ENCODE data around the gene ARL5B. TPM values are rescaled to one million over a fixed set of nuclear protein-coding genes. Genes with fewer than 3 reads are reported as not detected.

ARL5B gene
- total and polyA plus RNA-seq, 5 donors from 2014 or later: 1.1 to 37.4 (median 1.2) TPM

GRCh38 chr10:18680754-18681153 lies 21.5 kb downstream of the ARL5B start:
- no peaks in the 10 kb centered on the region for H3K4me1 ChIP-seq (ENCODE audit: control insufficient read depth, insufficient read depth, low read length, poor library complexity, severe bottlenecking)
- DNase-seq: no peak
- H3K36me3 ChIP-seq (ENCODE audit: control insufficient read depth, insufficient read depth, low read length): peaks cover 3% of the 10 kb centered on the region
- H3K4me3 ChIP-seq (ENCODE audit: low read depth, low read length): no peak overlapping the region
- peaks cover 5 to 8% (median 7%) of the 10 kb centered on the region in 4 donors for H3K4me1 Mint-ChIP-seq
- H3K9me3 Mint-ChIP-seq: peaks cover 0 to 2% (median 0%) of the 10 kb centered on the region in 7 donors
- no peaks in the 10 kb centered on the region for H3K27me3 ChIP-seq (ENCODE audit: control insufficient read depth, insufficient read depth, low read length)
- no peak for ATAC-seq (ENCODE audit: low read depth in 2 of 2)
- no peak overlapping the region for H3K4me3 Mint-ChIP-seq
- H3K27ac Mint-ChIP-seq: peak overlapping the region in 1 of 3 donors; percentile 13
- no peaks in the 10 kb centered on the region for H3K27me3 Mint-ChIP-seq
- no peaks in the 10 kb centered on the region for H3K9me3 ChIP-seq (ENCODE audit: control insufficient read depth in 2 of 2, low read length in 2 of 2)
- H3K36me3 Mint-ChIP-seq: peaks cover 11% of the 10 kb centered on the region
- no peak overlapping the region for H3K27ac ChIP-seq (ENCODE audit: insufficient read depth, low read length, poor library complexity, severe bottlenecking)

GRCh38 chr10:18681366-18681765 lies 22.1 kb downstream of the ARL5B start:
- Histone ChIP-seq H3K36me3 (ENCODE audit: control insufficient read depth, insufficient read depth, low read length) (no peaks in the 10 kb centered on the region), H3K27ac (ENCODE audit: insufficient read depth, low read length, poor library complexity, severe bottlenecking) (no peak overlapping the region), H3K9me3 (ENCODE audit: control insufficient read depth in 2 of 2, low read length in 2 of 2) (no peaks in the 10 kb centered on the region), H3K4me3 (ENCODE audit: low read depth, low read length) (no peak overlapping the region), H3K4me1 (ENCODE audit: control insufficient read depth, insufficient read depth, low read length, poor library complexity, severe bottlenecking) (no peaks in the 10 kb centered on the region), H3K27me3 (ENCODE audit: control insufficient read depth, insufficient read depth, low read length) (no peaks in the 10 kb centered on the region)
- H3K9me3 Mint-ChIP-seq: peaks cover 0 to 2% (median 0%) of the 10 kb centered on the region in 7 donors
- peaks cover 5 to 8% (median 7%) of the 10 kb centered on the region in 4 donors for H3K4me1 Mint-ChIP-seq
- DNase-seq (no peak), ATAC-seq (ENCODE audit: low read depth in 2 of 2) (no peak)
- no peak overlapping the region for H3K4me3 Mint-ChIP-seq
- H3K27me3 Mint-ChIP-seq: no peaks in the 10 kb centered on the region
- peaks cover 8% of the 10 kb centered on the region for H3K36me3 Mint-ChIP-seq
- H3K27ac Mint-ChIP-seq: peak overlapping the region in 2 of 3 donors; percentile 13 to 36

- peaks cover 0 to 2% (median 0%) of the 10 kb centered on the region in 7 donors for H3K9me3 Mint-ChIP-seq
Measured at GRCh38 chr10:18681971-18682411, 22.8 kb downstream of the ARL5B start.

GRCh38 chr10:18683427-18683826 lies 24.2 kb downstream of the ARL5B start:
- H3K36me3 Mint-ChIP-seq: peaks cover 4% of the 10 kb centered on the region
- H3K36me3 ChIP-seq (ENCODE audit: control insufficient read depth, insufficient read depth, low read length): no peaks in the 10 kb centered on the region
- no peak overlapping the region for H3K4me3 ChIP-seq (ENCODE audit: low read depth, low read length)
- H3K27ac Mint-ChIP-seq: peak overlapping the region in 2 of 3 donors; percentile 10
- H3K27ac ChIP-seq (ENCODE audit: insufficient read depth, low read length, poor library complexity, severe bottlenecking): no peak overlapping the region
- H3K9me3 Mint-ChIP-seq: peaks cover 0 to 2% (median 0%) of the 10 kb centered on the region in 7 donors
- peaks cover 4% of the 10 kb centered on the region for H3K27me3 Mint-ChIP-seq
- no peak for DNase-seq
- no peaks in the 10 kb centered on the region for H3K9me3 ChIP-seq (ENCODE audit: control insufficient read depth in 2 of 2, low read length in 2 of 2)
- peak overlapping the region in 1 of 4 donors; percentile 10 for H3K4me3 Mint-ChIP-seq
- no peaks in the 10 kb centered on the region for H3K4me1 ChIP-seq (ENCODE audit: control insufficient read depth, insufficient read depth, low read length, poor library complexity, severe bottlenecking)
- H3K27me3 ChIP-seq (ENCODE audit: control insufficient read depth, insufficient read depth, low read length): no peaks in the 10 kb centered on the region
- ATAC-seq (ENCODE audit: low read depth in 2 of 2): no peak
- H3K4me1 Mint-ChIP-seq: peaks cover 5 to 14% (median 7%) of the 10 kb centered on the region in 4 donors

More at GRCh38 chr10:18681971-18682411, 22.8 kb downstream of the ARL5B start:
- no peaks in the 10 kb centered on the region for H3K4me1 ChIP-seq (ENCODE audit: control insufficient read depth, insufficient read depth, low read length, poor library complexity, severe bottlenecking)
- Mint-ChIP-seq H3K4me1 (peaks cover 5 to 8% (median 7%) of the 10 kb centered on the region in 4 donors), H3K36me3 (peaks cover 5% of the 10 kb centered on the region), H3K27ac (peak overlapping the region in 1 of 3 donors; percentile 48), H3K4me3 (no peak overlapping the region), H3K27me3 (no peaks in the 10 kb centered on the region)
- ATAC-seq (ENCODE audit: low read depth in 2 of 2): no peak
- no peaks in the 10 kb centered on the region for H3K27me3 ChIP-seq (ENCODE audit: control insufficient read depth, insufficient read depth, low read length)
- H3K27ac ChIP-seq (ENCODE audit: insufficient read depth, low read length, poor library complexity, severe bottlenecking): no peak overlapping the region
- H3K36me3 ChIP-seq (ENCODE audit: control insufficient read depth, insufficient read depth, low read length): no peaks in the 10 kb centered on the region
- H3K9me3 ChIP-seq (ENCODE audit: control insufficient read depth in 2 of 2, low read length in 2 of 2): no peaks in the 10 kb centered on the region
- DNase-seq: no peak
- H3K4me3 ChIP-seq (ENCODE audit: low read depth, low read length): no peak overlapping the region

GRCh38 chr10:18684416-18684815 lies 25.2 kb downstream of the ARL5B start:
- peaks cover 4% of the 10 kb centered on the region for H3K27me3 Mint-ChIP-seq
- H3K36me3 Mint-ChIP-seq: peaks cover 7% of the 10 kb centered on the region
- H3K27me3 ChIP-seq (ENCODE audit: control insufficient read depth, insufficient read depth, low read length): no peaks in the 10 kb centered on the region
- H3K4me3 ChIP-seq (ENCODE audit: low read depth, low read length): no peak overlapping the region
- peak overlapping the region in 1 of 3 donors; percentile 33 for H3K27ac Mint-ChIP-seq
- H3K4me1 ChIP-seq (ENCODE audit: control insufficient read depth, insufficient read depth, low read length, poor library complexity, severe bottlenecking): no peaks in the 10 kb centered on the region
- no peak for ATAC-seq (ENCODE audit: low read depth in 2 of 2)
- no peak for DNase-seq
- no peaks in the 10 kb centered on the region for H3K9me3 ChIP-seq (ENCODE audit: control insufficient read depth in 2 of 2, low read length in 2 of 2)
- no peak overlapping the region for H3K4me3 Mint-ChIP-seq
- H3K27ac ChIP-seq (ENCODE audit: insufficient read depth, low read length, poor library complexity, severe bottlenecking): no peak overlapping the region
- peaks cover 5 to 14% (median 7%) of the 10 kb centered on the region in 4 donors for H3K4me1 Mint-ChIP-seq
- H3K36me3 ChIP-seq (ENCODE audit: control insufficient read depth, insufficient read depth, low read length): no peaks in the 10 kb centered on the region
- peaks cover 0 to 2% (median 0%) of the 10 kb centered on the region in 7 donors for H3K9me3 Mint-ChIP-seq

- Histone ChIP-seq H3K27ac (ENCODE audit: insufficient read depth, low read length, poor library complexity, severe bottlenecking) (no peak overlapping the region), H3K4me1 (ENCODE audit: control insufficient read depth, insufficient read depth, low read length, poor library complexity, severe bottlenecking) (no peaks in the 10 kb centered on the region), H3K4me3 (ENCODE audit: low read depth, low read length) (no peak overlapping the region), H3K27me3 (ENCODE audit: control insufficient read depth, insufficient read depth, low read length) (no peaks in the 10 kb centered on the region), H3K9me3 (ENCODE audit: control insufficient read depth in 2 of 2, low read length in 2 of 2) (no peaks in the 10 kb centered on the region), H3K36me3 (ENCODE audit: control insufficient read depth, insufficient read depth, low read length) (no peaks in the 10 kb centered on the region)
- peaks cover 7% of the 10 kb centered on the region for H3K36me3 Mint-ChIP-seq
- DNase-seq: peak in 1 of 3 donors; percentile 23
- peaks cover 0 to 2% (median 0%) of the 10 kb centered on the region in 7 donors for H3K9me3 Mint-ChIP-seq
- peak overlapping the region in 1 of 3 donors; percentile 33 for H3K27ac Mint-ChIP-seq
- peaks cover 5 to 14% (median 7%) of the 10 kb centered on the region in 4 donors for H3K4me1 Mint-ChIP-seq
- no peak for ATAC-seq (ENCODE audit: low read depth in 2 of 2)
- peaks cover 4% of the 10 kb centered on the region for H3K27me3 Mint-ChIP-seq
- H3K4me3 Mint-ChIP-seq: no peak overlapping the region
Measured at GRCh38 chr10:18684953-18685352, 25.7 kb downstream of the ARL5B start.

- Mint-ChIP-seq H3K9me3 (peaks cover 0 to 2% (median 0%) of the 10 kb centered on the region in 7 donors), H3K27me3 (peaks cover 4% of the 10 kb centered on the region), H3K4me3 (no peak overlapping the region), H3K36me3 (peaks cover 7% of the 10 kb centered on the region), H3K27ac (peak overlapping the region in 1 of 3 donors; percentile 24), H3K4me1 (peaks cover 5 to 14% (median 7%) of the 10 kb centered on the region in 4 donors)
- H3K9me3 ChIP-seq (ENCODE audit: control insufficient read depth in 2 of 2, low read length in 2 of 2): no peaks in the 10 kb centered on the region
- H3K27me3 ChIP-seq (ENCODE audit: control insufficient read depth, insufficient read depth, low read length): no peaks in the 10 kb centered on the region
- no peak for DNase-seq
- no peak overlapping the region for H3K27ac ChIP-seq (ENCODE audit: insufficient read depth, low read length, poor library complexity, severe bottlenecking)
- no peak for ATAC-seq (ENCODE audit: low read depth in 2 of 2)
- no peak overlapping the region for H3K4me3 ChIP-seq (ENCODE audit: low read depth, low read length)
- H3K36me3 ChIP-seq (ENCODE audit: control insufficient read depth, insufficient read depth, low read length): no peaks in the 10 kb centered on the region
- H3K4me1 ChIP-seq (ENCODE audit: control insufficient read depth, insufficient read depth, low read length, poor library complexity, severe bottlenecking): no peaks in the 10 kb centered on the region
Measured at GRCh38 chr10:18685555-18685954, 26.3 kb downstream of the ARL5B start.

GRCh38 chr10:18687195-18687594 lies 28.0 kb downstream of the ARL5B start:
- H3K27ac ChIP-seq (ENCODE audit: insufficient read depth, low read length, poor library complexity, severe bottlenecking): no peak overlapping the region
- H3K4me1 ChIP-seq (ENCODE audit: control insufficient read depth, insufficient read depth, low read length, poor library complexity, severe bottlenecking): no peaks in the 10 kb centered on the region
- ATAC-seq (ENCODE audit: low read depth in 2 of 2) (no peak), DNase-seq (no peak)
- H3K4me3 ChIP-seq (ENCODE audit: low read depth, low read length): no peak overlapping the region
- H3K27ac Mint-ChIP-seq: no peak overlapping the region
- H3K27me3 Mint-ChIP-seq: peaks cover 4% of the 10 kb centered on the region
- no peaks in the 10 kb centered on the region for H3K36me3 ChIP-seq (ENCODE audit: control insufficient read depth, insufficient read depth, low read length)
- peaks cover 3% of the 10 kb centered on the region for H3K36me3 Mint-ChIP-seq
- H3K4me1 Mint-ChIP-seq: peaks cover 2 to 14% (median 4%) of the 10 kb centered on the region in 4 donors
- no peaks in the 10 kb centered on the region for H3K9me3 ChIP-seq (ENCODE audit: control insufficient read depth in 2 of 2, low read length in 2 of 2)
- no peaks in the 10 kb centered on the region for H3K27me3 ChIP-seq (ENCODE audit: control insufficient read depth, insufficient read depth, low read length)
- no peak overlapping the region for H3K4me3 Mint-ChIP-seq
- peaks cover 0 to 2% (median 0%) of the 10 kb centered on the region in 7 donors for H3K9me3 Mint-ChIP-seq

Measured in CD4-positive, CD25-positive, alpha-beta regulatory T cell (primary cell).